Smooth muscle cell (in vitro differentiated cells): ENCODE data around the gene SLC25A47. TPM values are rescaled to one million over a fixed set of nuclear protein-coding genes. Genes with fewer than 3 reads are reported as not detected.

ENCODE experiments used
- DNase-seq: peaks from one replicate; lab custom pipeline; 2025; ENCODE audit not compliant: unreplicated experiment; lab: John Stamatoyannopoulos, UW
- H2AFZ ChIP-seq: fragments of 200-600 bp; sonication (generic); 2 replicates; pipeline ENCODE4 v1.6.0; 2016; ENCODE audit warnings: antibody characterized with exemption, low read depth, mild to moderate bottlenecking
- H3F3A ChIP-seq: fragments of 200-600 bp; sonication (generic); 2 replicates; pipeline ENCODE4 v1.6.0; 2017; ENCODE audit warnings: antibody characterized with exemption, low read depth
- H3K27ac ChIP-seq: fragments of 200-600 bp; sonication (generic); 2 replicates; pipeline ENCODE4 v1.5.1; 2016; ENCODE audit warnings: low read depth, mild to moderate bottlenecking
- H3K27me3 ChIP-seq: fragments of 200-600 bp; sonication (generic); 2 replicates; pipeline ENCODE4 v1.6.1; 2016; ENCODE audit warnings: low read depth, mild to moderate bottlenecking
- H3K36me3 ChIP-seq: fragments of 200-600 bp; sonication (generic); 2 replicates; pipeline ENCODE4 v1.5.1; 2016; ENCODE audit warnings: low read depth
- H3K4me1 ChIP-seq: fragments of 200-600 bp; sonication (generic); 2 replicates; pipeline ENCODE4 v1.5.1; 2016; ENCODE audit warnings: low read depth
- H3K4me2 ChIP-seq: fragments of 200-600 bp; sonication (generic); 2 replicates; pipeline ENCODE4 v1.6.0; 2016; ENCODE audit warnings: mild to moderate bottlenecking
- H3K4me3 ChIP-seq: fragments of 200-600 bp; sonication (generic); 2 replicates; pipeline ENCODE4 v1.5.1; 2016; ENCODE audit warnings: mild to moderate bottlenecking
- H3K79me2 ChIP-seq: fragments of 200-600 bp; sonication (generic); 2 replicates; pipeline ENCODE4 v1.6.0; 2016; ENCODE audit warnings: low read depth, mild to moderate bottlenecking
- H3K9ac ChIP-seq: fragments of 200-600 bp; sonication (generic); 2 replicates; pipeline ENCODE4 v1.6.0; 2016; ENCODE audit warnings: low read depth
- H3K9me3 ChIP-seq: fragments of 200-600 bp; sonication (generic); replicated peaks from 2 replicates; pipeline ENCODE4 v1.5.1; 2016; ENCODE audit warnings: low read depth
- H4K20me1 ChIP-seq: fragments of 200-600 bp; sonication (generic); 2 replicates; pipeline ENCODE4 v1.6.0; 2016; ENCODE audit warnings: low read depth
- CTCF ChIP-seq: fragments of 200-600 bp; sonication (generic); IDR thresholded peaks from 2 replicates; pipeline ENCODE4 v1.5.1; 2017; ENCODE audit warnings: borderline replicate concordance, mild to moderate bottlenecking, antibody characterized with exemption; ENCODE audit not compliant: insufficient read depth, poor library complexity, severe bottlenecking
- WGBS: methylation state at CpG from one replicate; pipeline ENCODE4 v1.1.7; 2016; ENCODE audit warnings: low lambda C conversion rate; 5-methylcytosine and 5-hydroxymethylcytosine counted together
- polyA plus RNA-seq: library from polyadenylated mRNA; unstranded; fragments of >200 nt; fragmentation: Nextera tagmentation; extraction: Ambion mirVana; gene quantifications from 2 replicates; pipeline ENCODE4 v1.2.1, GENCODE V29; 2016
- total RNA-seq: library from RNA; depleted of rRNA; stranded (reverse); fragments of >200 nt; gene quantifications from 2 replicates; pipeline ENCODE4 v1.2.3, GENCODE V29; 2014

Gene SLC25A47
- total and polyA plus RNA-seq, 2 experiments from 2014 or later = not detected

GRCh38 chr14:100279133-100279532 lies 44.0 kb upstream of the SLC25A47 start:
- H4K20me1 ChIP-seq = peaks cover 95% of the 10 kb centered on the region

GRCh38 chr14:100279563-100279962 lies 43.6 kb upstream of the SLC25A47 start:
- Histone ChIP-seq H3K4me3 (no peak overlapping the region), H3K79me2 (peaks cover 65% of the 10 kb centered on the region), H3K4me2 (no peak overlapping the region), H3K27me3 (no peaks in the 10 kb centered on the region), H3K27ac (no peak overlapping the region), H4K20me1 (peaks cover 95% of the 10 kb centered on the region), H3K36me3 (no peaks in the 10 kb centered on the region), H3F3A (peaks cover 28% of the 10 kb centered on the region), H3K4me1 (peaks cover 8% of the 10 kb centered on the region), H2AFZ (no peak overlapping the region), H3K9me3 (no peaks in the 10 kb centered on the region), H3K9ac (no peak overlapping the region)
- TF ChIP-seq CTCF = no peak
- no peak for DNase-seq
- WGBS = 98% methylated on average over 8 of the region's 8 CpGs

More at GRCh38 chr14:100279133-100279532, 44.0 kb upstream of the SLC25A47 start:
- Histone ChIP-seq H3K9me3 (no peaks in the 10 kb centered on the region), H3K27me3 (no peaks in the 10 kb centered on the region), H3K36me3 (no peaks in the 10 kb centered on the region), H3K4me3 (no peak overlapping the region), H3K79me2 (peaks cover 68% of the 10 kb centered on the region), H3F3A (peaks cover 28% of the 10 kb centered on the region), H2AFZ (no peak overlapping the region), H3K4me2 (peak overlapping the region; percentile 54), H3K9ac (no peak overlapping the region), H3K27ac (no peak overlapping the region), H3K4me1 (peaks cover 8% of the 10 kb centered on the region)
- TF ChIP-seq CTCF = no peak
- 87% methylated on average over 2 of the region's 2 CpGs for WGBS
- DNase-seq = no peak

- peak overlapping the region; percentile 10 for H3K27ac ChIP-seq
- H3F3A ChIP-seq = peaks cover 28% of the 10 kb centered on the region
- H3K9ac ChIP-seq = no peak overlapping the region
- H4K20me1 ChIP-seq = peaks cover 77% of the 10 kb centered on the region
- TF ChIP-seq CTCF = no peak
- H2AFZ ChIP-seq = no peak overlapping the region
- peaks cover 49% of the 10 kb centered on the region for H3K79me2 ChIP-seq
- H3K27me3 ChIP-seq = no peaks in the 10 kb centered on the region
- H3K36me3 ChIP-seq = no peaks in the 10 kb centered on the region
- H3K9me3 ChIP-seq = no peaks in the 10 kb centered on the region
- WGBS = 63% methylated on average over 11 of the region's 11 CpGs
- peaks cover 8% of the 10 kb centered on the region for H3K4me1 ChIP-seq
- no peak overlapping the region for H3K4me2 ChIP-seq
- DNase-seq = no peak
- H3K4me3 ChIP-seq = no peak overlapping the region
Observed at GRCh38 chr14:100281286-100282082, 41.7 kb upstream of the SLC25A47 start.

GRCh38 chr14:100282083-100282350 lies 41.1 kb upstream of the SLC25A47 start:
- no peak overlapping the region for H3K9ac ChIP-seq
- no peak for DNase-seq
- peaks cover 71% of the 10 kb centered on the region for H4K20me1 ChIP-seq
- H3K79me2 ChIP-seq = peaks cover 44% of the 10 kb centered on the region
- H3K27ac ChIP-seq = peak overlapping the region; percentile 10
- H3K9me3 ChIP-seq = no peaks in the 10 kb centered on the region
- WGBS = 84% methylated on average over 7 of the region's 7 CpGs
- no peak overlapping the region for H2AFZ ChIP-seq
- no peaks in the 10 kb centered on the region for H3K36me3 ChIP-seq
- H3K4me1 ChIP-seq = peaks cover 8% of the 10 kb centered on the region
- H3F3A ChIP-seq = peaks cover 28% of the 10 kb centered on the region
- no peak for TF ChIP-seq CTCF
- H3K4me3 ChIP-seq = no peak overlapping the region
- H3K4me2 ChIP-seq = no peak overlapping the region
- H3K27me3 ChIP-seq = no peaks in the 10 kb centered on the region
